SK-N-SH (cell line): ENCODE data around the gene RORB. TPM values are rescaled to one million over a fixed set of nuclear protein-coding genes. Genes with fewer than 3 reads are reported as not detected.

Experiments
- CTCF ChIA-PET: fragments of 300-600, 350-600 bp; formaldehyde crosslinking; extraction: SDS; loops from one replicate; lab custom pipeline; 2021; lab: Yijun Ruan, JAX
- POLR2A ChIA-PET: fragments of 350-600 bp; sonication (Branson Sonifier 250); formaldehyde crosslinking; extraction: SDS; loops from one replicate; lab custom pipeline; 2020; ENCODE audit warnings: antibody characterized with exemption, inconsistent platforms; lab: Yijun Ruan, JAX
- DNase-seq: peaks from one replicate; pipeline ENCODE4 v3.0.0; 2012
- H2AFZ ChIP-seq: fragments of 200-600 bp; sonication (generic); 2 replicates; pipeline ENCODE4 v1.8.1; 2016; ENCODE audit warnings: antibody characterized with exemption, mild to moderate bottlenecking, low read depth
- H3F3A ChIP-seq: fragments of 200-600 bp; sonication (generic); replicated peaks from 2 replicates; pipeline ENCODE3; 2016; ENCODE audit warnings: antibody characterized with exemption, mild to moderate bottlenecking; ENCODE audit not compliant: insufficient read depth
- H3K27ac ChIP-seq, 2 experiments: fragments of 200-500 bp in 1 of 2; fragments of 200-600 bp in 1 of 2; sonication (Bioruptor generic) in 1 of 2; sonication (generic), shearing (Covaris generic) in 1 of 2; 2 replicates each; pipeline versions ENCODE4 v1.5.1 to v1.6.1; 2014 to 2016; ENCODE audit warnings: low read depth in 2 of 2, inconsistent platforms in 1 of 2, low read length in 1 of 2, mild to moderate bottlenecking in 1 of 2, mixed read lengths in 1 of 2
- H3K27me3 ChIP-seq: fragments of 200-600 bp; sonication (generic), shearing (Covaris generic); 2 replicates; pipeline ENCODE4 v1.6.1; 2016; ENCODE audit warnings: mixed run types; ENCODE audit not compliant: insufficient read depth
- H3K36me3 ChIP-seq, 2 experiments: fragments of 200-500 bp in 1 of 2; fragments of 200-600 bp in 1 of 2; sonication (Bioruptor generic) in 1 of 2; sonication (generic) in 1 of 2; replicated peaks in 1 of 2; 2 replicates each; pipeline versions ENCODE3 to v1.5.1; 2014 to 2016; ENCODE audit warnings: low read length in 1 of 2, mild to moderate bottlenecking in 1 of 2; ENCODE audit not compliant: insufficient read depth in 2 of 2, control insufficient read depth in 1 of 2
- H3K4me1 ChIP-seq, 2 experiments: fragments of 200-500 bp in 1 of 2; fragments of 200-600 bp in 1 of 2; sonication (Bioruptor generic) in 1 of 2; sonication (generic), shearing (Covaris generic) in 1 of 2; 2 replicates each; pipeline versions ENCODE4 v1.5.1 to v1.6.1; 2014 to 2016; ENCODE audit warnings: low read depth in 1 of 2, low read length in 1 of 2, mixed run types in 1 of 2; ENCODE audit not compliant: insufficient read depth in 2 of 2, control insufficient read depth in 1 of 2
- H3K4me2 ChIP-seq: fragments of 200-600 bp; sonication (generic), shearing (Covaris generic); 2 replicates; pipeline ENCODE4 v1.6.1; 2017; ENCODE audit warnings: mixed run types
- H3K4me3 ChIP-seq, 2 experiments: fragments of 200-500 bp in 1 of 2; fragments of 200-600 bp in 1 of 2; sonication (Bioruptor generic) in 1 of 2; sonication (generic), shearing (Covaris generic) in 1 of 2; 2 replicates each; pipeline versions ENCODE4 v1.5.1 to v1.8.1; 2014 to 2016; ENCODE audit warnings: low read depth in 2 of 2, inconsistent platforms in 1 of 2, low read length in 1 of 2, mild to moderate bottlenecking in 1 of 2, mixed read lengths in 1 of 2, moderate library complexity in 1 of 2
- H3K79me2 ChIP-seq: fragments of 200-600 bp; sonication (generic); 2 replicates; pipeline ENCODE4 v1.8.1; 2017; ENCODE audit warnings: mild to moderate bottlenecking; ENCODE audit not compliant: insufficient read depth
- H3K9ac ChIP-seq: fragments of 200-600 bp; sonication (generic); 2 replicates; pipeline ENCODE4 v1.6.1; 2017; ENCODE audit warnings: mixed run types
- H3K9me2 ChIP-seq: fragments of 200-600 bp; sonication (generic); 2 replicates; pipeline ENCODE4 v1.6.1; 2017; ENCODE audit warnings: mixed run types
- H3K9me3 ChIP-seq: fragments of 200-600 bp; sonication (generic); 2 replicates; pipeline ENCODE4 v1.6.1; 2017; ENCODE audit warnings: mixed run types, mild to moderate bottlenecking, moderate library complexity
- H4K20me1 ChIP-seq: fragments of 200-600 bp; sonication (generic); 2 replicates; pipeline ENCODE4 v1.6.1; 2017; ENCODE audit warnings: mild to moderate bottlenecking, mixed run types; ENCODE audit not compliant: insufficient read depth
- FOSL2 ChIP-seq: IDR thresholded peaks from 2 replicates; pipeline ENCODE4 v1.4.0; 2012; ENCODE audit warnings: low read depth, mild to moderate bottlenecking, moderate library complexity, borderline replicate concordance
- FOXM1 ChIP-seq: IDR thresholded peaks from 2 replicates; pipeline ENCODE4 v1.4.0; 2012; ENCODE audit warnings: low read depth, mild to moderate bottlenecking
- GABPA ChIP-seq: IDR thresholded peaks from 2 replicates; pipeline ENCODE4 v1.4.0; 2012; ENCODE audit warnings: low read depth, mild to moderate bottlenecking
- GATA2 ChIP-seq: sonication (generic); formaldehyde crosslinking; IDR thresholded peaks from 2 replicates; pipeline ENCODE4 v1.5.0; 2020; ENCODE audit warnings: mild to moderate bottlenecking, missing genetic modification reagents
- JUND ChIP-seq: IDR thresholded peaks from 2 replicates; pipeline ENCODE4 v1.4.0; 2012
- MAX ChIP-seq: IDR thresholded peaks from 2 replicates; pipeline ENCODE4 v1.4.0; 2012; ENCODE audit warnings: low read depth
- NFIC ChIP-seq: IDR thresholded peaks from 2 replicates; pipeline ENCODE4 v1.4.0; 2012; ENCODE audit warnings: borderline replicate concordance
- NRF1 ChIP-seq: IDR thresholded peaks from 2 replicates; pipeline ENCODE4 v1.6.1; 2012; ENCODE audit warnings: low read depth, mild to moderate bottlenecking, low read length
- POLR2AphosphoS5 ChIP-seq: IDR thresholded peaks from 2 replicates; pipeline ENCODE4 v1.6.1; 2012; ENCODE audit warnings: low read depth, low read length
- RCOR1 ChIP-seq: fragments of 150-350 bp; IDR thresholded peaks from 2 replicates; pipeline ENCODE4 v1.6.1; 2017; ENCODE audit warnings: antibody characterized with exemption, low read length
- RFX5 ChIP-seq: IDR thresholded peaks from 2 replicates; pipeline ENCODE4 v1.6.1; 2012; ENCODE audit warnings: mild to moderate bottlenecking, improper control_type of control experiment, low read length
- TAF1 ChIP-seq: IDR thresholded peaks from 2 replicates; pipeline ENCODE4 v1.6.1; 2012; ENCODE audit warnings: low read depth, mild to moderate bottlenecking, low read length, moderate library complexity, borderline replicate concordance
- TCF12 ChIP-seq: IDR thresholded peaks from 2 replicates; pipeline ENCODE4 v1.4.0; 2012
- USF1 ChIP-seq: IDR thresholded peaks from 2 replicates; pipeline ENCODE4 v1.4.0; 2012; ENCODE audit warnings: low read depth, borderline replicate concordance
- WGBS: methylation state at CpG from one replicate; pipeline ENCODE4 v1.1.6; 2017; ENCODE audit warnings: low lambda C conversion rate; 5-methylcytosine and 5-hydroxymethylcytosine counted together
- polyA plus RNA-seq, 3 experiments: library from polyadenylated mRNA; depleted of rRNA; stranded (reverse); fragments of >200 nt; gene quantifications; 2 replicates each; pipeline ENCODE4 v1.2.3, GENCODE V29; 2012
- TF ChIP-seq, protein P1 (sequence below): IDR thresholded peaks from 2 replicates; pipeline ENCODE4 v1.6.1; 2012; ENCODE audit warnings: mild to moderate bottlenecking, low read depth, low read length, moderate library complexity

RORB gene
- polyA plus RNA-seq, 1 of the 3 experiments (the other 2 are of a cell fraction) = 0.13 TPM

- WGBS = 36% methylated on average over 4 of the region's 4 CpGs
Observed at GRCh38 chr9:74736646-74737045, 239.5 kb downstream of the RORB start.

More at GRCh38 chr9:74736646-74737045, 239.5 kb downstream of the RORB start:
- TF ChIP-seq GABPA (no peak), TAF1 (no peak), POLR2AphosphoS5 (no peak), FOSL2 (no peak), GATA2 (no peak), NFIC (no peak), RFX5 (no peak), MAX (no peak), RCOR1 (no peak), JUND (no peak), NRF1 (no peak), FOXM1 (no peak), USF1 (no peak), TCF12 (no peak)
- TF ChIP-seq, protein P1, sequence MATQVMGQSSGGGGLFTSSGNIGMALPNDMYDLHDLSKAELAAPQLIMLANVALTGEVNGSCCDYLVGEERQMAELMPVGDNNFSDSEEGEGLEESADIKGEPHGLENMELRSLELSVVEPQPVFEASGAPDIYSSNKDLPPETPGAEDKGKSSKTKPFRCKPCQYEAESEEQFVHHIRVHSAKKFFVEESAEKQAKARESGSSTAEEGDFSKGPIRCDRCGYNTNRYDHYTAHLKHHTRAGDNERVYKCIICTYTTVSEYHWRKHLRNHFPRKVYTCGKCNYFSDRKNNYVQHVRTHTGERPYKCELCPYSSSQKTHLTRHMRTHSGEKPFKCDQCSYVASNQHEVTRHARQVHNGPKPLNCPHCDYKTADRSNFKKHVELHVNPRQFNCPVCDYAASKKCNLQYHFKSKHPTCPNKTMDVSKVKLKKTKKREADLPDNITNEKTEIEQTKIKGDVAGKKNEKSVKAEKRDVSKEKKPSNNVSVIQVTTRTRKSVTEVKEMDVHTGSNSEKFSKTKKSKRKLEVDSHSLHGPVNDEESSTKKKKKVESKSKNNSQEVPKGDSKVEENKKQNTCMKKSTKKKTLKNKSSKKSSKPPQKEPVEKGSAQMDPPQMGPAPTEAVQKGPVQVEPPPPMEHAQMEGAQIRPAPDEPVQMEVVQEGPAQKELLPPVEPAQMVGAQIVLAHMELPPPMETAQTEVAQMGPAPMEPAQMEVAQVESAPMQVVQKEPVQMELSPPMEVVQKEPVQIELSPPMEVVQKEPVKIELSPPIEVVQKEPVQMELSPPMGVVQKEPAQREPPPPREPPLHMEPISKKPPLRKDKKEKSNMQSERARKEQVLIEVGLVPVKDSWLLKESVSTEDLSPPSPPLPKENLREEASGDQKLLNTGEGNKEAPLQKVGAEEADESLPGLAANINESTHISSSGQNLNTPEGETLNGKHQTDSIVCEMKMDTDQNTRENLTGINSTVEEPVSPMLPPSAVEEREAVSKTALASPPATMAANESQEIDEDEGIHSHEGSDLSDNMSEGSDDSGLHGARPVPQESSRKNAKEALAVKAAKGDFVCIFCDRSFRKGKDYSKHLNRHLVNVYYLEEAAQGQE = no peak
- no peak overlapping the region for H2AFZ ChIP-seq
- no peaks in the 10 kb centered on the region for H3K9me2 ChIP-seq
- ChIA-PET CTCF (no interaction called here), POLR2A (no interaction called here)
- no peaks in the 10 kb centered on the region; the same call in 1 of the 2 replicates for H3K27me3 ChIP-seq
- H3K9ac ChIP-seq = no peak overlapping the region
- no peaks in the 10 kb centered on the region for H3F3A ChIP-seq
- H3K36me3 ChIP-seq = no peaks in the 10 kb centered on the region
- H3K4me3 ChIP-seq = no peak overlapping the region
- no peak for DNase-seq
- no peaks in the 10 kb centered on the region for H3K79me2 ChIP-seq
- no peaks in the 10 kb centered on the region for H3K9me3 ChIP-seq
- H3K4me1 ChIP-seq = no peaks in the 10 kb centered on the region
- no peaks in the 10 kb centered on the region for H4K20me1 ChIP-seq
- H3K4me2 ChIP-seq = no peak overlapping the region
- H3K27ac ChIP-seq = no peak overlapping the region
